LNCaP clone FGC (cell line): ENCODE measurements around the gene SMARCC1.
"Not testable (repeated sequence)": the region's sequence is repeated elsewhere in the genome, so short reads cannot be mapped to it uniquely, and the experiment has no call there.

ENCODE experiments used
- DNase-seq: peaks from one replicate; pipeline ENCODE4 v3.0.0-alpha.2; 2011; ENCODE audit warnings: low read depth
- H3K4me3 ChIP-seq: 2 replicates; pipeline ENCODE4 v1.5.1; 2011; ENCODE audit warnings: mild to moderate bottlenecking, low read depth, low read length, control low read depth
- TF ChIP-seq, protein P1 (sequence below): IDR thresholded peaks from 2 replicates; pipeline ENCODE4 v1.5.1; 2012; ENCODE audit warnings: mild to moderate bottlenecking; ENCODE audit not compliant: control insufficient read depth, insufficient read depth; ENCODE audit errors: extremely low read depth

SMARCC1 gene

DNA sequence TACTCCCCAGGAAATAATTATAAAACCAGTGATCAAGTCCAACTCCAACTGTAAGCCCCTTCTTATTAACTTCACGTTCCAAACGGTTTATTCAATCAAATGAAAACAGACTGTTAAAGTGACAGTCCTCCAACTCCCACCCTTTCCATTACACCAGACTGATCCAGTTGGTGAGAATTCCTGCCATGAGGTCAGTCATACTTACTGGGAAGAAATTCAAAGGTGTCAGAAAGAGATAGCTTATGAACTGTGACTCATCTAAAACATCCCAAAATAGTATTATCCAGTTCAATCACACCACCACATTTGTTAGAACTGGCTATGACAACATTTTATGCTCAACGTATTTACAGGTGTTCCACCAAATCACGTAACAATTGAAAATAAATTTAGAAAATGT lies 19.5 kb downstream of the SMARCC1 start:
- no peak for DNase-seq
- TF ChIP-seq, protein P1, sequence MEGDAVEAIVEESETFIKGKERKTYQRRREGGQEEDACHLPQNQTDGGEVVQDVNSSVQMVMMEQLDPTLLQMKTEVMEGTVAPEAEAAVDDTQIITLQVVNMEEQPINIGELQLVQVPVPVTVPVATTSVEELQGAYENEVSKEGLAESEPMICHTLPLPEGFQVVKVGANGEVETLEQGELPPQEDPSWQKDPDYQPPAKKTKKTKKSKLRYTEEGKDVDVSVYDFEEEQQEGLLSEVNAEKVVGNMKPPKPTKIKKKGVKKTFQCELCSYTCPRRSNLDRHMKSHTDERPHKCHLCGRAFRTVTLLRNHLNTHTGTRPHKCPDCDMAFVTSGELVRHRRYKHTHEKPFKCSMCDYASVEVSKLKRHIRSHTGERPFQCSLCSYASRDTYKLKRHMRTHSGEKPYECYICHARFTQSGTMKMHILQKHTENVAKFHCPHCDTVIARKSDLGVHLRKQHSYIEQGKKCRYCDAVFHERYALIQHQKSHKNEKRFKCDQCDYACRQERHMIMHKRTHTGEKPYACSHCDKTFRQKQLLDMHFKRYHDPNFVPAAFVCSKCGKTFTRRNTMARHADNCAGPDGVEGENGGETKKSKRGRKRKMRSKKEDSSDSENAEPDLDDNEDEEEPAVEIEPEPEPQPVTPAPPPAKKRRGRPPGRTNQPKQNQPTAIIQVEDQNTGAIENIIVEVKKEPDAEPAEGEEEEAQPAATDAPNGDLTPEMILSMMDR = no peak
- H3K4me3 ChIP-seq = no peak overlapping the region

DNA sequence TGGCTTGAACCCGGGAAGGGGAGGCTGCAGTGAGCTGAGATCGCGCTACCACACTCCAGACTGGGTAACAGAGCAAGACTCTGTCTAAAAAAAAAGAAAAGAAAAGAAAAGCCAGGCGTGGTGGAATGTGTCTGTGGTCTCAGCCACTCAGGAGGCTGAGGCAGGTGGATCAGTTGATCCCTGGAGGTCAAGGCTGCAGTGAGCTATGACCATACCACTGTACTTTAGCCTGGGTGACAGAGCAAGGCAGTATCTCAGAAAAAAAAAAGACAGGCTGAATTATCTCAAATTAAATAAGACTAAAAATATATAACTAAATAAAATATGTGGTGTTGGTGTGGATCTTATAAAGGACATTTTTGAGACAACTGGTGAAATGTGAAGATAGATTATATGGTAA lies 20.6 kb downstream of the SMARCC1 start:
- TF ChIP-seq, protein P1 = no peak
- no peak for DNase-seq
- no peak overlapping the region for H3K4me3 ChIP-seq

DNA sequence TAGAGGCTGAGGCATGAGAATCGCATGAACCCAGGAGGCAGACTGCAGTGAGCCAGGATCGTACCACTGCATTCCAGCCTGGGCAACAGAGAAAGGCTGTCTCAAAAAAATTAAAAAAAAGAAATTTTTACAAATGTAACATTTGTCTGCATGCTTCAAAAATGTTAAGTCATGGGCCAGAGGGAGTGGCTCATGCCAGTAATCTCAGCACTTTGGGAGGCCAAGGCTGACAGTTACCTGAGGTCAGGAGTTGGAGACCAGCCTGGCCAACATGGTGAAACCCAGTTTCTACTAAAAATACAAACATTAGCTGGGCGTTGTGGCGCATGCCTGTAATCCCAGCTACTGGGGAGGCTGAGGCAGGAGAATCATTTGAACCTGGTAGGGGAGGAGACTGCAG lies 21.5 kb downstream of the SMARCC1 start:
- DNase-seq = not testable (repeated sequence)

DNA sequence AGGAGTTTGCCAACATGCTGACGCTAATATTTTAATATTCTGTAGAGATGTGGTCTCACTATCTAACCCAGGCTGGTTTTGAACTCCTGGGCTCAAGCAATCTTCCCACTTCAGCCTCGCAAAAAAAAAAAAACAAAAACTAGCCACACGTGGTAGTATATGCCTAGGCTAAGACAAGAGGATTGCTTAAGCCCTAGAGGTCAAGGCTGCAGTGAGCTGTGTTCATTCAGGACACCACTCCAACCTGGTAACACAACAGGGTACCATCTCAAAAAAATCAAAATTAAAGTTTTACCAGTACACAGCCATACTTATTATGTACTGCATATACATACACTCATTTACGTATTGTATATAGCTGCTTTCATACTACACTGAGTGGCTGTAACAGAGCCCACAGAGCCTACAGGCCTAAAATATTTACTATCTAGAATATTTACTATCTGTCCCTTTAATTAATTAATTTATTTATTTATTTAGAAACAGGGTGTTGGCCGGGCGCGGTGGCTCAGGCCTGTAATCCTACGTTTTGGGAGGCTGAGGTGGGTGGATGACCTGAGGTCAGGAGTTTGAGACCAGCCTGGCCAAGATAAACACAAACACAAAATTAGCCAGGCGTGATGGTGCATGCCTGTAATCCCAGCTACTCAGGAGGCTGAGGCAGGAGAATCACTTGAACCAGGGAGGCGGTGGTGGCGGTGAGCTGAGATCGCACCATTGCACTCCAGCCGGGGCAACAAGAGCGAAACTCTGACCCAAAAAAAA lies 23.2 kb downstream of the SMARCC1 start:
- peak overlapping the region; percentile 27 for H3K4me3 ChIP-seq
- TF ChIP-seq, protein P1 = no peak
- DNase-seq = no peak

More for the DNA sequence above, 21.5 kb downstream of the SMARCC1 start:
- not testable (repeated sequence) for H3K4me3 ChIP-seq

DNA sequence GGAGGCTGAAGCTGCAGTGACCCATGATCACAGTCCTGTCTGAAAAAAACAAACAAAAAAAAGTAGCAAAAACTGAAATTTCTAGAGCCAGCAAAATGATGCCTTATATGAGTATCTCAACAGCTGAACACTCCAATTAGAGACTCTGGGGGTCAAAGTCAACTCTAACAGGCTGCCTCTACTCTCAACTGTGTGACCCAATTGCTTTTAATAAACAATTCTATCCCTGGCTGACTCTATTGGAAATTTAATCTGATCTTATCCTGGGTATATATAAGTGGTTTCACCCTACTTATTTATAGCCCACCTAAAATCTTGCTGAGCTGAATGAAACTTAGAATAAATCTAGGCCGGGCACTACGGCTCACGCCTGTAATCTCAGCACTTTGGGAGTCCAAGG lies 29.0 kb downstream of the SMARCC1 start:
- no peak overlapping the region for H3K4me3 ChIP-seq
- no peak for DNase-seq
- TF ChIP-seq, protein P1 = no peak

DNA sequence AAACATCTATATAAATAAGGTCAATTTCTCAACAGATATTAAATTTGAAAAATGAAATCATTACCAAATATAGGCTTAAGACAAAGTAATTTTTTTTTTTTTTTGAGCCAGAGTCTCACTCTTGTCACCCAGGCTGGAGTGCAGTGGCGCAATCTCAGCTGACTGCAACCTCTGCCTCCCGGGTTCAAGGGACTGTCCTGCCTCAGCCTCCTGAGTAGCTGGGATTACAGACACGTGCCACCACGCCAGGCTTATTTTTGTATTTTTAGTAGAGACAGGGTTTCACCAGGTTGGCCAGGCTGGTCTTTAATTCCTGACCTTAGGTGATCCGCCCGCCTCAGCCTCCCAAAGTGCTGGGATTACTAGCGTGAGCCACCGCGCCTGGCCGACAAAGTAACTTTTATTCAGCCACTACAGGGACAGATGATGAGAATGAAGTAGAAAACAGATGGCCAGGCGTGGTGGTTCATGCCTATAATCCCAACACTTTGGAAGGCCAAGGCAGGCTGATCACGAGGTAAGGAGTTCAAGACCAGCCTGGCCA lies 30.8 kb downstream of the SMARCC1 start:
- not testable (repeated sequence) for DNase-seq, H3K4me3 ChIP-seq

DNA sequence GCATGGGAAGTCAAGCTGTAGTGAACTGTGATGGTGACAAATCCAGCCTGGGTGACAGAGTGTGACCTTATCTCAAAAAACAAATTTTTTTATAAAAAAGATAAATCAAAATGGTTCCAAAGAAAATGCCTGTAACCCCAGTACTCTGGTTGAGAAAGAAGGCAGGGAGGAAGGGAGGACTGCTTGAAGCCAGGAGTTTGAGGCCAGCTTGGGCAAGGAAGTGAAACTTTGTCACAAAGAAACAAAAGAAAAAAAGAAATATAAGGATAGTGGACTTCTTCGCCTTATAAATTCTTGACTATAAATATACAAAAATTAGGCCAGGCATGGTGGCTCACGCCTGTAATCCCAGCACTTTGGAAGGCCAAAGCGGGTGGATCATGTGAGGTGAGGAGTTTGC lies 34.1 kb downstream of the SMARCC1 start:
- DNase-seq = no peak
- no peak overlapping the region for H3K4me3 ChIP-seq
- TF ChIP-seq, protein P1 = no peak

DNA sequence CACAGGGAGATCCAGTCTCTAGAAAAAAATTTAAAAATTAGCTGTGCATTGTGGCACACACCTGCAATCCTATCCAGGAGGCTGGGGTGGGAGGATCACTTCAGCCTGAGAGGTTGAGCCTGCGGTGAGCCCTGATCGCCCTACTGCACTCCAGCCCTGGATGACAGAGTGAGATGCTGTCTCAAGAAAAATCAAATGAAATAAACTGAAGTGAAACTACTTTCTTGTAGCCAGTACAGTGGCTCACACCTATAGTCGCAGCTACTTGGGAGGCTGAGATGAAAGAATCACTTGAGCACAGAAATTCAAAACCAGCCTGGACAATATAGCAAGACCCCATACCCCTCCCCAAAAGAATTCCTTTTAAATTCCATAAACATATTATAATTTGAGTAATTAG lies 35.4 kb downstream of the SMARCC1 start:
- H3K4me3 ChIP-seq = no peak overlapping the region
- DNase-seq = no peak
- TF ChIP-seq, protein P1 = no peak
